Right atrium auricular region (tissue), 2 donors: ENCODE results near the gene ZNF774. TPM values are rescaled to one million over a fixed set of nuclear protein-coding genes. Genes with fewer than 3 reads are reported as not detected.

Source experiments
- DNase-seq: peaks from one replicate; pipeline ENCODE4 v3.0.0-alpha.2; 2019; ENCODE audit warnings: low spot score
- H3K27ac ChIP-seq, 2 donors: fragments of 200-600 bp; sonication (generic); 1 replicate in 1 of 2; 2 replicates in 1 of 2; pipeline ENCODE4 v1.5.1; 2016 to 2019
- H3K27me3 ChIP-seq, 2 donors: fragments of 200-600 bp; sonication (generic); one replicate each; pipeline versions ENCODE4 v1.5.1 to v1.6.0; 2017 to 2019
- H3K36me3 ChIP-seq: fragments of 200-600 bp; sonication (generic); one replicate; pipeline ENCODE4 v1.5.1; 2016
- H3K4me1 ChIP-seq, 2 donors: fragments of 200-600 bp; sonication (generic); one replicate each; pipeline versions ENCODE4 v1.5.1 to v1.6.0; 2017 to 2019
- H3K4me3 ChIP-seq, 2 donors: fragments of 200-600 bp; sonication (generic); 1 replicate in 1 of 2; 2 replicates in 1 of 2; pipeline ENCODE4 v1.5.1; 2017 to 2019; ENCODE audit warnings: mild to moderate bottlenecking in 1 of 2, moderate library complexity in 1 of 2
- H3K9me3 ChIP-seq, 2 donors: fragments of 200-600 bp; sonication (generic); one replicate each; pipeline ENCODE4 v1.5.1; 2019
- CTCF ChIP-seq, 2 donors: fragments of 200-600 bp; sonication (generic); IDR thresholded peaks; one replicate each; pipeline ENCODE4 v1.5.1; 2019; ENCODE audit warnings: antibody characterized with exemption in 2 of 2
- total RNA-seq, 2 donors: library from RNA; depleted of rRNA; stranded (reverse); fragments of >200 nt; gene quantifications; one replicate each; pipeline ENCODE4 v1.1.0, GENCODE V29; 2016

The ZNF774 gene
- total RNA-seq, 2 donors from 2014 or later: 3.7 to 4.3 TPM

GRCh38 chr15:90401495-90401894 lies 49.4 kb downstream of the ZNF774 start:
- no peak for DNase-seq
- peaks cover 0 to 76% of the 10 kb centered on the region in 2 donors for H3K4me1 ChIP-seq

GRCh38 chr15:90402223-90402622 lies 50.1 kb downstream of the ZNF774 start:
- TF ChIP-seq CTCF (IDR thresholded peaks at IDR 0.05): no peak
- no peaks in the 10 kb centered on the region for H3K9me3 ChIP-seq
- H3K36me3 ChIP-seq: no peaks in the 10 kb centered on the region
- H3K27me3 ChIP-seq: no peaks in the 10 kb centered on the region
- DNase-seq: peak; percentile 86
- H3K4me3 ChIP-seq: no peak overlapping the region
- peaks cover 0 to 76% of the 10 kb centered on the region in 2 donors for H3K4me1 ChIP-seq
- peak overlapping the region; percentile 78 to 91 for H3K27ac ChIP-seq

More at GRCh38 chr15:90401495-90401894, 49.4 kb downstream of the ZNF774 start:
- TF ChIP-seq CTCF (IDR thresholded peaks at IDR 0.05): no peak
- Histone ChIP-seq H3K36me3 (no peaks in the 10 kb centered on the region), H3K27ac (peak overlapping the region; percentile 78 to 91), H3K9me3 (no peaks in the 10 kb centered on the region), H3K4me3 (no peak overlapping the region), H3K27me3 (no peaks in the 10 kb centered on the region)

- H3K4me3 ChIP-seq: no peak overlapping the region
- H3K27ac ChIP-seq: peak overlapping the region; percentile 78 to 91
- H3K4me1 ChIP-seq: peaks cover 0 to 81% of the 10 kb centered on the region in 2 donors
- no peak for DNase-seq
- no peaks in the 10 kb centered on the region for H3K36me3 ChIP-seq
- no peaks in the 10 kb centered on the region for H3K27me3 ChIP-seq
- H3K9me3 ChIP-seq: no peaks in the 10 kb centered on the region
- no peak for TF ChIP-seq CTCF (IDR thresholded peaks at IDR 0.05)
Observed at GRCh38 chr15:90402767-90403166, 50.7 kb downstream of the ZNF774 start.

GRCh38 chr15:90405055-90405607 lies 53.0 kb downstream of the ZNF774 start:
- Histone ChIP-seq H3K27ac (peak overlapping the region; percentile 13 to 20), H3K36me3 (no peaks in the 10 kb centered on the region), H3K27me3 (no peaks in the 10 kb centered on the region), H3K4me1 (peaks cover 0 to 79% of the 10 kb centered on the region in 2 donors), H3K9me3 (no peaks in the 10 kb centered on the region), H3K4me3 (no peak overlapping the region)
- no peak for DNase-seq
- TF ChIP-seq CTCF (IDR thresholded peaks at IDR 0.05): no peak

GRCh38 chr15:90407336-90407735 lies 55.3 kb downstream of the ZNF774 start:
- Histone ChIP-seq H3K27ac (peak overlapping the region in 1 of 2 donors; percentile 20), H3K4me3 (no peak overlapping the region), H3K36me3 (no peaks in the 10 kb centered on the region), H3K9me3 (no peaks in the 10 kb centered on the region), H3K4me1 (peaks cover 0 to 73% of the 10 kb centered on the region in 2 donors), H3K27me3 (no peaks in the 10 kb centered on the region)
- no peak for TF ChIP-seq CTCF (IDR thresholded peaks at IDR 0.05)
- no peak for DNase-seq

GRCh38 chr15:90407871-90408317 lies 55.8 kb downstream of the ZNF774 start:
- no peak overlapping the region for H3K4me3 ChIP-seq
- H3K36me3 ChIP-seq: no peaks in the 10 kb centered on the region
- H3K4me1 ChIP-seq: peaks cover 0 to 73% of the 10 kb centered on the region in 2 donors
- peak overlapping the region in 1 of 2 donors; percentile 20 for H3K27ac ChIP-seq
- no peak for DNase-seq
- no peaks in the 10 kb centered on the region for H3K9me3 ChIP-seq
- H3K27me3 ChIP-seq: no peaks in the 10 kb centered on the region
- no peak for TF ChIP-seq CTCF (IDR thresholded peaks at IDR 0.05)
